Ovary (tissue), 3 donors: ENCODE data around the gene PLAC8L1.
"Not testable (repeated sequence)": the region's sequence is repeated elsewhere in the genome, so short reads cannot be mapped to it uniquely, and the experiment has no call there.

ENCODE experiments used
- CTCF ChIP-seq, 3 donors: fragments of 450-650 bp in 2 of 3; fragments of 200-600 bp in 1 of 3; IDR thresholded peaks; one replicate each; pipeline versions ENCODE4 v1.5.1 to v1.8.0; 2016 to 2022; ENCODE audit warnings: antibody characterized with exemption in 3 of 3, mild to moderate bottlenecking in 1 of 3
- POLR2A ChIP-seq: fragments of 450-650 bp; IDR thresholded peaks from one replicate; pipeline ENCODE4 v1.6.1; 2017; ENCODE audit warnings: antibody characterized with exemption, mild to moderate bottlenecking, moderate library complexity
- donor health status: DM: no; HTN: no; CAD: no.

GRCh38 chr5:146117216-146117615 lies 11.8 kb upstream of the PLAC8L1 start:
- TF ChIP-seq CTCF (IDR thresholded peaks at IDR 0.05); POLR2A: not testable (repeated sequence)
